Loucy (cell line): ENCODE data around the gene CRY2.

Experiments
- CTCF ChIP-seq: fragments of 200-600 bp; sonication (generic); conservative IDR thresholded peaks from 2 replicates; pipeline ENCODE4 v1.5.1; 2014; ENCODE audit warnings: mild to moderate bottlenecking, antibody characterized with exemption, low read length
- EZH2phosphoT487 ChIP-seq: fragments of 200-600 bp; IDR thresholded peaks from 2 replicates; pipeline ENCODE4 v1.6.1; 2018; ENCODE audit warnings: antibody characterized with exemption, mild to moderate bottlenecking, moderate library complexity, borderline replicate concordance

GRCh38 chr11:45902452-45903380 is 55.4 kb downstream of the CRY2 start:
- TF ChIP-seq CTCF (no peak), EZH2phosphoT487 (no peak)
